ENCODE measurements around the gene MED13.

- TF ChIP-seq CTCF (IDR thresholded peaks at IDR 0.05), result no peak
- no peak for TF ChIP-seq USF2 (IDR thresholded peaks at IDR 0.05; ENCODE audit: borderline replicate concordance, low read depth, low read length)
- no peak for TF ChIP-seq NFIC (IDR thresholded peaks at IDR 0.05; ENCODE audit: borderline replicate concordance)
- TF ChIP-seq, protein P1, sequence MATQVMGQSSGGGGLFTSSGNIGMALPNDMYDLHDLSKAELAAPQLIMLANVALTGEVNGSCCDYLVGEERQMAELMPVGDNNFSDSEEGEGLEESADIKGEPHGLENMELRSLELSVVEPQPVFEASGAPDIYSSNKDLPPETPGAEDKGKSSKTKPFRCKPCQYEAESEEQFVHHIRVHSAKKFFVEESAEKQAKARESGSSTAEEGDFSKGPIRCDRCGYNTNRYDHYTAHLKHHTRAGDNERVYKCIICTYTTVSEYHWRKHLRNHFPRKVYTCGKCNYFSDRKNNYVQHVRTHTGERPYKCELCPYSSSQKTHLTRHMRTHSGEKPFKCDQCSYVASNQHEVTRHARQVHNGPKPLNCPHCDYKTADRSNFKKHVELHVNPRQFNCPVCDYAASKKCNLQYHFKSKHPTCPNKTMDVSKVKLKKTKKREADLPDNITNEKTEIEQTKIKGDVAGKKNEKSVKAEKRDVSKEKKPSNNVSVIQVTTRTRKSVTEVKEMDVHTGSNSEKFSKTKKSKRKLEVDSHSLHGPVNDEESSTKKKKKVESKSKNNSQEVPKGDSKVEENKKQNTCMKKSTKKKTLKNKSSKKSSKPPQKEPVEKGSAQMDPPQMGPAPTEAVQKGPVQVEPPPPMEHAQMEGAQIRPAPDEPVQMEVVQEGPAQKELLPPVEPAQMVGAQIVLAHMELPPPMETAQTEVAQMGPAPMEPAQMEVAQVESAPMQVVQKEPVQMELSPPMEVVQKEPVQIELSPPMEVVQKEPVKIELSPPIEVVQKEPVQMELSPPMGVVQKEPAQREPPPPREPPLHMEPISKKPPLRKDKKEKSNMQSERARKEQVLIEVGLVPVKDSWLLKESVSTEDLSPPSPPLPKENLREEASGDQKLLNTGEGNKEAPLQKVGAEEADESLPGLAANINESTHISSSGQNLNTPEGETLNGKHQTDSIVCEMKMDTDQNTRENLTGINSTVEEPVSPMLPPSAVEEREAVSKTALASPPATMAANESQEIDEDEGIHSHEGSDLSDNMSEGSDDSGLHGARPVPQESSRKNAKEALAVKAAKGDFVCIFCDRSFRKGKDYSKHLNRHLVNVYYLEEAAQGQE (IDR thresholded peaks at IDR 0.05; ENCODE audit: low read depth, low read length), result no peak
Observed at GRCh38 chr17:62014526-62014925, 50.6 kb downstream of the MED13 start.

Measured in SK-N-SH (cell line).